IMR-90 (cell line): ENCODE measurements around the gene ATP2A3.

Experiments used
- NFE2L2 ChIP-seq: fragments of 150-350 bp; IDR thresholded peaks from 2 replicates; pipeline ENCODE4 v1.6.1; 2016; ENCODE audit warnings: low read depth, mild to moderate bottlenecking, low read length
- POLR2A ChIP-seq: IDR thresholded peaks from 2 replicates; pipeline ENCODE4 v1.6.1; 2012; ENCODE audit warnings: mild to moderate bottlenecking, low read depth, low read length

GRCh38 chr17:3951003-3951402 lies 13.2 kb downstream of the ATP2A3 start:
- no peak for TF ChIP-seq NFE2L2
- no peak for TF ChIP-seq POLR2A
